ENCODE measurements around the gene GUSB.

The GUSB gene

DNA sequence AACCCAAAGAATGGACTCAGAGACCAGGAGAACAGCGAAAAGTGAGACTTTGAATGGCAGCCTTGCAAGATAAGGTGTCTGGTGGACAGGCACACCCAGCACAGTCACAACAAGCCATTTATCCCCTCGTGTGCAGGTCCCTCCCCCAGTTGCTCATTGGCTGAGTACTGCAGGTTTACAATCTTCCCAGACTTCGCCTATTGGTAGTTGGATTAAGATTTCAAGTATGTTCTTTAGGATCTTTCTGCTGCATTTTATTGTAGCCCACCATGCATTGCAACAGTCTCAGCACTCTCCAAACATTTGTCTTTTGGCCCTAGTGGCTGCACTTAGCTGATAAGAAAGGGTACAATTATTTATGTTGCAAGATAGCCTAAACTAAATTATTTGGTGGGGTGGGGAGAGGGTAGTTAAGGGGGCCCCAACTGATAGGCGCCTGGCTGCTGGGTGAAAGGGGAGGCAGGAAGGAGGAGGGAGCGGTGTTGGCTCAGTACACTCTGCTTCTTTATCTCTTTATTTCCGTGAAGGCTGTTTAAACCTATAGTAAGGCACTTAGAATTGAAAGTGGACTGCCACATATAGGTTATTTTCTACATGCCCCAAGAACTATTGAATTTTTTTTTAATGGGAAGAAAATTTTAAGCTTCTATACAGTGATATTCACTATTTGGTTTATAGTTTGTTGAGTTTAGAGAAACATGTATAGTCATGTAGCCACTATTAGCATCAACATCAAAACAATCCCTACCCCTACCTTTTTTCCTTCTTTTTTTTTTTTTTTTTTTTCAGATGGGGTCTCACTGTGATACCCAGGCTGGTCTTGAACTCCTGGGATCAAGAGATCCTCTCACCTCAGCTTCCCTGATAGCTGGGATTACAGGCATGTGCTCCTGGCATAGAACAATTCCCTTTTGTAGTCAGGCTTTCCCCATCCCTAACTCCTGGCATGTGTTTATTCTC is 54.2 kb downstream of the GUSB start:
- no peak for DNase-seq

DNA sequence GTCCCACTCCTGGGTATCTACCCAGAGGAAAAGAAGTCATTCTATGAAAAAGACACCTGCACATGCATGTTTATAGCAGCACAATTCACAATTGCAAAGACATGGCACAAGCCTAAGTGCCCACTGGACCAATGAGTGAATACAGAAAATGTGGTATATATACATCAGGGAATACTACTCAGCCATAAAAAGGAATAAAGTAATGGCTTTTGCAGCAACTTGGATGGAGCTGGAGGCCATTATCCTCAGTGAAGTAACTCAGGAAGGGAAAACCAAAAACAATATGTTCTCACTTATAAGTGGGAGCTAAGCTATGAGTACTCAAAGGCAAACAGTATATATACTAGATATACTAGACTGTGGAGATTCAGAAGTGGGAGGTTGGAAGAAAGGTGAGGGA is 55.4 kb downstream of the GUSB start:
- no peak for DNase-seq

DNA sequence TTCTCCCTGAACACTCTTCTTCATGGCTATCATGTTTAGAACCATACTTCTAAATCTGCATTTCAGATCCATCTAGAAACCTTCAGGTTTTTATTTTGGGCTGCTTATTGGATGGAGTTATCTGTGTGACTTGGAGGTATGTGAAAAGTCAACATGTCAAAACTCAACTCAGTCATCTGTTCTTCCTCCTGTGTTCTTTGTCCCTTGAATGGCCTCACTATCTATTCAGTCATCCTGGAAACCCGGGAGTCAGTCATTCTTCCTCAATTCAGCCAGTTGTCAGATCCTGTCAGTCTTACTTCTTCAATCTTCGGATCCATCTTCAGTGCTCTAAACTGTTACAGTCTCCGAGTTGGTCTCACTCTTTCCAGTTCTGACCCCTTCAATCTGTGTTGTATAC is 57.0 kb downstream of the GUSB start:
- DNase-seq = no peak

DNA sequence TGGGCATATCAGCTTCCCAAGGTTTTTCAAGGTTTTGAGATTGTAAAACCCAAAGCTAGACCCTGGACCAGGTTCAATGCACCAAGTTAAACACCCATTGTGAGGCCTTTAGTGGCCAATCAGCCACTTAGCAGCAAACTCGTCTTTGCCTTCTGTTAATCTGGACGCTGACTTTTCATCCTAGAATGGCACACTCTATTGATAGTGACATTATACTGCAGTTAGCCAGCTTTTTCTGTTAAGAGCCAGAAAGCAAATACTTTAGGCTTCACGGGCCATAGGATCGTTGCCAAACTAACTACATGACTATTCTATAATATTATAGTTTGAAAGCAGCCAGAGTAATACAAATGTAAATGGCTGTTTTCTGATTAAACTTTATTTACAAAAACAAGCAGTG is 57.8 kb downstream of the GUSB start:
- DNase-seq = no peak

DNA sequence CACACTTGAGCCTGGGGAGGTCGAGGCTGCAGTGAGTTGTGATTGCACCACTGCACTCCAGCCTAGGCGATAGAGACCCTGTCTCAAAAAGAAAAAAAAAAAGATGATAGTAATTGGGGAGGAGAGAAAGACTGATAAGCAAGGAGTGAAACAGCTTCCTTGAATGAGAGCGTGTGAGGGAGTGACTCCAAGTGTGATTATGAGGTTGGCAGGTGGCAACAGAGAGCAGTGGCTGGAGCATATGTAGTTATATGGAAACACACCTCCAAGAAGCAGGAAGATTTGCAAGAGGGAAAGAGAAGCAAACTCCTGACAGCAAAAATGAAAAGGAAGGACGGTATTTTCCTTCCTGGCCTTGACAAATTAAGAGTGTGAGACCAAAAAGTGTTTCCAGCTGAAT is 58.7 kb downstream of the GUSB start:
- no peak for DNase-seq

DNA sequence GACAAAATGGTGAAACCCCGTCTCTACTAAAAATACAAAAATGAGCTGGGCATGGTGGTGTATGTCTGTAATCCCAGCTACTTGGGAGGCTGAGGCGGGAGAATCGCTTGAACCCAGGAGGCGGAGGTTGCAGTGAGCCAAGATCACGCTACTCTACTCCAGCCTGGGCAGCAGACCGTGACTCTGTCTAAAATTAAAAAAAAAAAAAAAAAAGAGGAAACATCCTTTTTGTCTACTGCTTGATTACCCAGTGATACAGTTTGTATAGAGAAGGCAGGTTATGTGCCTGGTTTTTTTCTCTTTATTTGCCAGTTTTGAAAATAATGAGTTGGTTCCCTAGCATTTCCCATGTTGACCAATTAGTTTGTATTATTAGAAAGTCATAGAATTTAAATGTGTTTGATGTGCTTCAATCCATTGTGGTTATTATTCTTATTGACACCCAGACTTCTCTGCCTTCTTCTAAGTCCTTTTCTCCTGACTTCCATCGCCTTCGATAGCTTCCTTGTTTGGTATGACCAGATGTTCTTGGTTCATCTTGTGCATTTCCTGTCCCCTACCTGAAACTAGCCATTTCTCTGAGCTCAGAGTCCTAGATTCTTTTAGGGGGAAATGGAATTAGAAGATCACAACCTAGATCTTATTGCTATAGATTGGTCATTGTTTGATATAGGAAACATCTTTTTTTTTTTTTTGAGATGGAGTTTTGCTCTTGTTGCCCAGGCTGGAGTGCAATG is 65.9 kb downstream of the GUSB start:
- DNase-seq = no peak

DNA sequence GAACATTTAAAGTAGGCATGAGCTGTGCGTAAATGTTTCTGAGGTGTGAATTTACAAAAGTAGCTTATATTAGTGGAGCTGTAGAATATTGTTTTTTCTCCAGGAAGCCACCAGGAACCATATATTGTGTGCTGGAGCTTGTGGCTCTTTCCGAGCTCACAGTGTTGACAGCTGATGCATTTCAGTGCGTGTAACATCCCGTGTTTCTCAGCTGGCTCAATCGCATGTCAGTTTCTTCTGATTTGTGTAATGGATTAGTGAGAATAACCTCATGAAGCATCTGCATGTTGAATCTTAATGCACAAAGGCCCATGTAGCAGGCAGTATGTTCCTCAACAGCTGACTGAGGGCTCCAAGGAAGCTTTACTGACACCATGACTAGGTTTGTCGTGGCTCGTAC is 69.8 kb downstream of the GUSB start:
- no peak for DNase-seq

Data from COR-L47 (cell line).